Putamen (tissue), 1 donor: ENCODE measurements around the gene PLEKHA7.
A peak's percentile ranks its signal among the peaks of the same experiment; 100 is the strongest.
"Not testable (repeated sequence)": the region's sequence is repeated elsewhere in the genome, so short reads cannot be mapped to it uniquely, and the experiment has no call there.

Source experiments
- DNase-seq: peaks from one replicate; pipeline ENCODE4 v3.0.0-alpha.2; 2016; ENCODE audit warnings: low spot score

The PLEKHA7 gene

DNA sequence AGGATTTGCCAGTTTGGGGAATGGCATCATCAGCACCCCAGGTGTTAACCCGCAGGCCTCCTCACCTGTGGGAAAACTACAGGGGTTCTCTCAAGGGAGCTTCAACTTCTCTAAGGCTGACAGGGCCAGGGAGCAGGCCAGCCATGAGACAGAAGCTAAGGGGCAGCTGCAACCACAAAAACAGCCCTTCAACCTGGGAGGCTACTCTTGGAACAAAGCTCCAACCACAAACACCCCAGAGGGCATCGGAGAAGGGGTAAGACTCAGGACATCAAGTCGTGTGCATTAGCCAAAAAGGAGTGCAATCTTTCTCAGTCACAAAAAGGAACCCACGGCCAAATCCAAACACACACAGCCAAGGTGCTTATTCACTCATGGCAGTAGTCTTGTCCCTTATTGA, 103.0 kb downstream of the PLEKHA7 start:
- no peak for DNase-seq

GRCh38 chr11:16909359-16910035, 104.7 kb downstream of the PLEKHA7 start:
- DNase-seq: no peak

DNA sequence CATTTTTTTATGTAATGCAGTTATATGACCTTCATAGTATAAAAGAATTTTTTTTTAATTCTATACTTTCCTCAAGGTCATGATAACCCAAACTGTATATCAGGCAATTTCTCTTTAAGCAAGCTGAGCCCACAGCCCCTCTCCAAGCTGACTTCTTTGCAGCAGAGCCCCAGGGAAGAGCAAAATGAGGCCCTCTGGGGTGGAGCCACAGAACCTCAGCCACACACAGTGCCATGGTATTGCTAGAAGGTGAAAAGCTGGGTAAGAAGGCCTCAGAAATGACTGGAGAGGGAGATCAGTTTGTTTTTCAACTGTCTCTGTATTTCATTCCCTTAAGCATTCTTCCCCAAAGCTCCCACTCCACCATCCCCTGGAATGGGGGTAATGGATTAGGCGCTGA, 108.8 kb downstream of the PLEKHA7 start:
- no peak for DNase-seq

DNA sequence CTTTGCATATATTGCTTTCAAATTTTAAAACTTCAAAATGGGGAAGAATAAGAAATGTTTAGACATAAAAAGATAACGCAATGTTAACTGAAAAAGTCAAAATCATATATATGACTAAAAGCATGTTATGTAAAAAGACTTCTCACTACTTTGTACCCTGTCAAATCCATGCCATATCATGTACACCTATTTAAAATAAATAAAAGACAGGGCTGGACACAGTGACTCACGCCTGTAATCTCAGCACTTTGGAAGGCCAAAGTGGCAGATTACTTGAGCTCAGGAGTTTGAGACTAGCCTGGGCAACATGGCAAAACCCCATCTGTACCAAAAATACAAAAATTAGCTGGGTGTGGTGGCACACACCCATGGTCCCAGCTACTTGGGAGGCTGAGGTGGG, 109.5 kb downstream of the PLEKHA7 start:
- DNase-seq: not testable (repeated sequence)

GRCh38 chr11:16902781-16903378, 111.3 kb downstream of the PLEKHA7 start:
- no peak for DNase-seq

GRCh38 chr11:16902182-16902581, 112.0 kb downstream of the PLEKHA7 start:
- no peak for DNase-seq

DNA sequence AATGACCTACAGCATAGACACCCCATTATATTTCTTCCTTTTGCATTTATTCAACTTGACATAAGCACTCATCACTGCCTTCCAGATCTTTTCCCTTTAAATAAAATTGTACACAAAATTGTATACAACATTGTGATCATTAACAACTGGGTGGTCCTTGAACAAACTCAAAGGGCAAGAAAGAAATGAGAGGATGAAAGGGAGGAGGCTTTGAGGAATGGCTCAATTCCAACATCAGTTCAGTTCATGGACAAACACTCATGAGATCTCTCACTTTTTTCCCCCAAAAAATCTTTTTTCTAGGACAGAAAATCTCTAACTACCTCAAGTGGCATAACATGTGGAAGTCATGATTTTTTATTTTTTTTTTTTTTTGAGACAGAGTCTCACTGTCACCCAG, 113.7 kb downstream of the PLEKHA7 start:
- no peak for DNase-seq

DNA sequence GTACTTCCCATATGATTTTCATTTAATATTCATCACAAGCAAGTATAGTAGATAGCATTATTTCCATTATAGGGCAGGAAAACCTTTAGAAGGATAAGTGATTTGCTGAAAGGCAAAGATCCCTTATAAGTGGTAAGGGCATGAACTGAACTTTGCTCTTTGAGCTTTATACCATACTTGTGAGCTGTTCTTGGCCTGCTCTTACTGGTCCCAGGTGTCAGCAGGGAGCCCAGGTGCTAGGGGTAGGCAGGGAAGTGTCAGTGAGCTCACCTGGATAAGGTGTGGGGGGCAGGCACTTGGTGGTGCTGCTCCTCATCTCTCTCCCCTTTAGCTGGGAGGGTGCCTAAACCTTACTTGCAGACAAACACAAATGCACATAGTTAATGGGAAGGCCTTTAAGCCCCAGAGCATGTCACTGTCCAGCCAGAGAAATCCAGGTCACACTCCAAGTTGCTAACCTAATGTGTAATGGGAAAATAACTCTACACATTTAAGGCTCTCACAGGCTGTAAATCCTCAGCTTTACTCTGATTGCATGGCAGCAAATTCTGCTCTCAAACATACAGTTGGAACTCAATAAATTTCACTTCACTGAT, 114.4 kb downstream of the PLEKHA7 start:
- DNase-seq: no peak

DNA sequence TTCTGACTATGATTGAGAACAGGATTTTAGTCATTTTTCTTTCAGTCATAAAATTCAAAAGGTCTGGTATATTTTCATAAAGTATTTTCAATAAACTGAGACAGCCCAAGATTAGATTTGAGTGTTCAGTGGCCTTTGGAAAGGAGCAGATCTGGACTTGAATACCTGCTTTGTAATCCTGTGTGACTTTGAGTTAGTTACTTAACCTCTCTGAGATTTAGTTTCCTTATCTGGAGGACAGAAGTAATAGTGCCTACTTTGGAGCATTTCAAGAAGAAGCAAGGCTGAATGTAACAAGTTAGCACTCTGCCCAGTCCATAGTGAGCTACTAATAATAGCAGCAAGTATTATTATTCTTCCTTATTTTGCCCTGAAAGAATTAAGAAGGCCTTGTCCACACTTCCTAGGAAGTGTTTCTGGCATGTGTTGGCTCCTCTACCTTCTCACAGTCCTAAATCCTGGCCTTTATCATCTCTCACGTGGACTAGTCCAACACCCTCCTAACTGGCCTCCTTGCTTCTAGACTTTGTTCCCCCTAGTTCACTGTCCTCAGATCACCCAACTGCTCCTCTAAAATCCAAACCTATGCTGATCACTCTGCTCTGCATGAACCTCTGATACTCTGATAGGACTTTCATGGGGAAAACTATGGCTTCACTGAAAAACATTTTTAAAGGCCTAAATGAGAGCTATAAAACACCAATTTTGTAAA, 115.8 kb downstream of the PLEKHA7 start:
- DNase-seq: no peak

- no peak for DNase-seq
Observed at GRCh38 chr11:16897470-16898061, 116.6 kb downstream of the PLEKHA7 start.

DNA sequence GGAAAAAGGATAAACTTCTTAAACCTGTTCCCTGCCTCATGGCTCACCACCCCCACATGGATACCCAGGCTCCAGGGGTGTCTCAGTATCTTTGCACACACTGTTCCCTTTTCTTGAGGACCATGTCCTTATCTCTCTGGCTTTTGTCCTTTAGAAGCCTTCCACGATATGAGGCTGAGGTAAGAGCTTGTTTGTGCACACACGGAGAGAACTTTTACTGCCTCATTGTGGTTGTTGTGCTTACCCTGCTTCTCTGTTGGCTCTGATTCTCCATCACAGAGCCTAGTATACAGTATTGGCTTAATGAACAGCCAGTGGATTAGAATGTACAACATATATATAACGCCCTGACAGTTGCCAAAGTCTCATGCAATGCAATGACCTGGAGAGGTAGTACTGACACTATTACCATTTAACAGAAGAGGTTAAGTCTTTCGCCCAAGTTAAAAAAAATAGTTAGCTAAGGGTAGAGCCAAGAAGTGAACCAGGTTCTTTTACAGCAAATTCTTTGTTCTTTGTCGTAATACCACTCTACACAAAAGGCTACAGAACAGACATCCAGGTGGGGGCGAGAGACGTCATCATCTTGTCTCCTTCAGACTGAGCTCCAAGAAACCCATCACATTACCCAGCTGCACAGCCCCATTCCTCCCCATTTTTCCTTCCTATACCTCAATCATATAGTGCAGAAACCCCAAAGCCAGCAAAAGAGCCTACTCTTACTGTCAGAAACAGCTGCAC, 117.3 kb downstream of the PLEKHA7 start:
- DNase-seq: no peak

GRCh38 chr11:16895306-16895705, 118.9 kb downstream of the PLEKHA7 start:
- DNase-seq: peak; percentile 78

- DNase-seq: no peak
Observed at GRCh38 chr11:16893456-16894066, 120.7 kb downstream of the PLEKHA7 start.

- no peak for DNase-seq
Observed at GRCh38 chr11:16891964-16892363, 122.2 kb downstream of the PLEKHA7 start.

- DNase-seq: no peak
Observed at GRCh38 chr11:16891165-16891564, 123.0 kb downstream of the PLEKHA7 start.

GRCh38 chr11:16890442-16890841, 123.8 kb downstream of the PLEKHA7 start:
- no peak for DNase-seq

DNA sequence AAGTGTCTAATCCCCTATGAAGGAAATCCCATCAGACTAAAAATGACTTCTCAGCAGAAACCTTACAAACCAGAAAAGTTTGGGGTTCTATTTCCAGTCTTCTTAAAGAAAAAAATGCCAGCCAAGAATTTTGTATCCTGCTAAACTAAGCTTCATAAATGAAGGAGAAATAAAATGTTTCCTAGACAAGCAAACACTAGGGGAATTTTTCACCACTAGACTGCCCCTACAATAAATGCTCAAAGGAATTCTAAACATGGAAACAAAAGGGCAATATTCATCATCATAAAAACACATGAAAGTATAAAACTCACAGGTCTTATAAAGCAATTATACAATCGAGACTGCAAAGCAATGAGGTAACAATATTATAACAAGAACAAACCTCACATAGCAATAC, 124.3 kb downstream of the PLEKHA7 start:
- DNase-seq: no peak

DNA sequence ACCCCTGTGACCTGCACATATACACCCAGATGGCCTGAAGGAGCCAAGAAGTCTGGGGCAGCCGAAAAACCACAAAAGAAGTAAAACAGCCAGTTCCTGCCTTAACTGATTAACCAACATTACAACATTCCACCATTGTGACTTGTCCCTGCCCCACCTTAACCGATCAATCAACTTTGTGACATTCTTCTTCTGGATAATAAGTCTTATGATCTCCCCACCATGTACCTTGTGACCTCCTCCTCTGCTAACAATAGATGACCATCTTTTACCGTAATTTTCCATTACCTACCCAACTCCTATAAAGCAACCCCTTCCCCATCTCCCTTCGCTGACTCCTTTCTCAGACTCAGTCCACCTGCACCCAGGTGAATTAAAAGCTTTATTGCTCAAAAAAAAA, 125.2 kb downstream of the PLEKHA7 start:
- not testable (repeated sequence) for DNase-seq

DNA sequence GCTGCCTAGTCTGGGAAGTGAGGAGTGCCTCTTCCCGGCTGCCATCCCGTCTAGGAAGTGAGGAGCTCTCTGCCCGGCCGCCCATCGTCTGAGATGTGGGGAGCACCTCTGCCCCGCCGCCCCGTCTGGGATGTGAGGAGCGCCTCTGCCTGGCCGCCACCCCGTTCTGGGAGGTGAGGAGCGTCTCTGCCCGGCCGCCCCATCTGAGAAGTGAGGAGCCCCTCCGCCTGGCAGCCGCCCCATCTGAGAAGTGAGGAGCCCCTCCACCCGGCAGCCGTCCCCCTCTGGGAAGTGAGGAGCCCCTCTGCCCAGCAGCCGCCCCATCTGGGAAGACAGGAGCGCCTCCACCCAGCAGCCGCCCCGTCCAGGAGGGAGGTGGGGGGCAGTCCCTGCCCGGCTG, 126.3 kb downstream of the PLEKHA7 start:
- DNase-seq: not testable (repeated sequence)

DNA sequence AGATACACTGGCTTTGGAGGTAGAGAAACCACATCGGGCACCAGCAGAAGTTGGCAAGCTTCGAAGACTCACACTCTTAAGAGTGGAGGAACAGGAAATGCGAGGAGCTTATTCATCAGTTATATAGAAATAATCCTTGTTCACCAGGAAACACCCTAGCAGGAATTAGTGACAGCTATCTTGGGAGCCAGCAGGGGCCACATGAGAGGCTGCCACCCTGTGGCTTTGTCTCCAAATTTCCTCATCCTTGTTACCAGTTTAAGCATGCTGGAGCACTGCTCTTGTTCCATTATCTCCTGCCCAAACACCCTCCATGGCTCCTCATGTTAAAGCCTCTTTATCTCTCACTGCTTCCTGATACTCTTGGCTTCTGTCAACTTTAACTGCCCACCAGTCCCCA, 131.0 kb downstream of the PLEKHA7 start:
- no peak for DNase-seq

DNA sequence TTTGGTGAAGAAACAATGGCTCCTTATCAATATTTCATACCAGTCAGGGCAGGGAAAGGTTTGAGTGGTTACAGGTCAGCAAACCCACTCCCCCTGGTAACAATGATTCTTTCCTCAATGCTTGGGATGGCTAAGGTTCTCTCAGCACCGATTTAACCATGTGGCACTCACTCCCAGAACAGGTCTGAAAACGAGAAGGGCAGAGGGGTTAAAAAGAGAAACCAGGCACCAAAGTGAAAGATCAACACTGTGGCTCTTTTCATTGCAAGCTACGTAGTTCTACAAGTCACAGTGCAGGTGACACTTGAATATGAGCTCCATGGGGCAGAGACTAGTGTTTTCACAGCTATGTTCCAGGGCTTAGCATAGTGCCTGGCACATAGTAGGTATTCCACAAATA, 132.4 kb downstream of the PLEKHA7 start:
- no peak for DNase-seq
